ENCODE results near the gene SGMS1. TPM values are rescaled to one million over a fixed set of nuclear protein-coding genes. Genes with fewer than 3 reads are reported as not detected.

SGMS1 gene
- total RNA-seq, 4 donors from 2014 or later: 28.3 to 44.5 (median 41.7) TPM

DNA sequence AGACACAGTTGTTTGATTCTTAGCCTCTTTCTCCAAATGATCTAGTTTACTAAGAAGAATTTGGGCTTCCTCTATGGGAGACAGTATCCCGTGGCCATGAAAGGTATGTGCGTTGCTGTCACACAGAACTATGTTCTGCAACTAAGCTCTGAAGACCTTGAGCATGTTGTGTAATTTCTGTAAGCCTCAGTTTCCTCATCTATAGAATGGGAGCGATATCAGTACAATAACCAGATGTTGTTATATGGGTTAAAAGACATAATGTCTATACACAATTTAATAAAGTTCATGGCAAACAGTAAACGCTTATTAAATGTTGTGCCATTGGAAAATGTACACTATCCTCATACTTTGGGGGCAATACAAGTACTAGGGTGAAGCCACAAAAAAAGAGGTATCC is 187.0 kb downstream of the SGMS1 start:
- DNase-seq: no peak
- TF ChIP-seq POLR2AphosphoS5 (IDR thresholded peaks at IDR 0.05) (no peak), EP300 (IDR thresholded peaks at IDR 0.05; ENCODE audit: low read depth) (no peak), POLR2A (IDR thresholded peaks at IDR 0.05) (no peak)
- TF ChIP-seq, protein P1, sequence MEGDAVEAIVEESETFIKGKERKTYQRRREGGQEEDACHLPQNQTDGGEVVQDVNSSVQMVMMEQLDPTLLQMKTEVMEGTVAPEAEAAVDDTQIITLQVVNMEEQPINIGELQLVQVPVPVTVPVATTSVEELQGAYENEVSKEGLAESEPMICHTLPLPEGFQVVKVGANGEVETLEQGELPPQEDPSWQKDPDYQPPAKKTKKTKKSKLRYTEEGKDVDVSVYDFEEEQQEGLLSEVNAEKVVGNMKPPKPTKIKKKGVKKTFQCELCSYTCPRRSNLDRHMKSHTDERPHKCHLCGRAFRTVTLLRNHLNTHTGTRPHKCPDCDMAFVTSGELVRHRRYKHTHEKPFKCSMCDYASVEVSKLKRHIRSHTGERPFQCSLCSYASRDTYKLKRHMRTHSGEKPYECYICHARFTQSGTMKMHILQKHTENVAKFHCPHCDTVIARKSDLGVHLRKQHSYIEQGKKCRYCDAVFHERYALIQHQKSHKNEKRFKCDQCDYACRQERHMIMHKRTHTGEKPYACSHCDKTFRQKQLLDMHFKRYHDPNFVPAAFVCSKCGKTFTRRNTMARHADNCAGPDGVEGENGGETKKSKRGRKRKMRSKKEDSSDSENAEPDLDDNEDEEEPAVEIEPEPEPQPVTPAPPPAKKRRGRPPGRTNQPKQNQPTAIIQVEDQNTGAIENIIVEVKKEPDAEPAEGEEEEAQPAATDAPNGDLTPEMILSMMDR (IDR thresholded peaks at IDR 0.05): no peak
- H3K27me3 ChIP-seq: no peaks in the 10 kb centered on the region
- intact Hi-C loops (cut with DNase I; ENCODE audit: low total_unique reads) (no loop called here), in situ Hi-C loops (cut with MboI; ENCODE audit: low pct_ligation_motif_present in 1 of 4, low pct_unique_long_range_greater_than_20kb in 1 of 4, low sequenced_read_pairs in 3 of 4) (no loop called here)
- WGBS, 2 donors (ENCODE audit: low coverage in 1 of 2): 95 to 96% methylated on average over 4 of the region's 4 CpGs
- peaks cover 0 to 5% (median 0%) of the 10 kb centered on the region in 4 donors for H3K4me1 ChIP-seq
- H3K36me3 ChIP-seq: no peaks in the 10 kb centered on the region
- H3K27ac ChIP-seq: no peak overlapping the region
- H3K4me3 ChIP-seq: no peak overlapping the region
- H3K9me3 ChIP-seq: no peaks in the 10 kb centered on the region

DNA sequence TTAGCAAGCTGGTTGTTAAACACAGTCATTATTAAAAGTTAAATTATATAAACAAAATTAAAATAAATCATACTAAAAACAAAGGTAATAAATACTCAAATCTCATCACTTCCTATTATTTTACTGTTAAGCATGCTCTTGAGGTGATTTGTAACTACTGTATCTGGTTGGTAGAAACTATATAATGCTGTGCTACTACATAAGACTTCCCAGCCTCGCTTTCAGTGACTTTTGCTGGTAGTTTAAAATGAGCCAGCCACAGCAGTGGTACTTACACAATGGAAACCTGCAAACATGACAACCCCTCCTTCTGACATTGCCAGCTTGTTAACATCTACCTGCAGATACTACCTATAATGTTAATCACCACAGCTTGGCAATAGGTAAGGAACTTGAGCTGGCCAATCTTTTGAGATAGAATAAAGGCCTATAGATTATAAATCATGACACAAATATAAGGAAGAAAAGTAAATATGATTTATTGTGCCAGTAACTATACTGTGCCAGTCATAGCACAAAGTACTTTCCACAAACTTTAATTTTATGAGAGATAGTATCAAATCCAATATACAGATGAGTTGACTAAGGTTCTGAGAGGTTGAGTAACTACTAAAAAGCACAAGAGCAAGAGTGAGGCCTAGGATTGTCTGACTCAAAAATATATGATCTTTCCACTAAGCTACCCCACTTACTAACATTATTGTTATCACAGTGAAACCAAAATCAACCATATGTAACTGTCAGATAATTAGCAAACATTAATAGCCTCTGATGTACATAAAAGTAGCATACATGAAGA is 191.3 kb downstream of the SGMS1 start:
- in situ Hi-C loops (cut with MboI; ENCODE audit: low pct_ligation_motif_present in 1 of 4, low pct_unique_long_range_greater_than_20kb in 1 of 4, low sequenced_read_pairs in 3 of 4) (no loop called here), intact Hi-C loops (cut with DNase I; ENCODE audit: low total_unique reads) (no loop called here)
- Histone ChIP-seq H3K4me3 (no peak overlapping the region), H3K4me1 (peaks cover 0 to 12% (median 0%) of the 10 kb centered on the region in 4 donors), H3K9me3 (no peaks in the 10 kb centered on the region), H3K36me3 (no peaks in the 10 kb centered on the region), H3K27ac (peak overlapping the region in 1 of 4 donors; percentile 21), H3K27me3 (no peaks in the 10 kb centered on the region)
- WGBS, 2 donors (ENCODE audit: low coverage in 1 of 2): 79 to 90% methylated on average over 1 of the region's 1 CpG
- TF ChIP-seq, protein P1 (IDR thresholded peaks at IDR 0.05): no peak
- TF ChIP-seq POLR2AphosphoS5 (IDR thresholded peaks at IDR 0.05): no peak
- TF ChIP-seq POLR2A (IDR thresholded peaks at IDR 0.05): no peak
- no peak for TF ChIP-seq EP300 (IDR thresholded peaks at IDR 0.05; ENCODE audit: low read depth)
- DNase-seq: no peak

DNA sequence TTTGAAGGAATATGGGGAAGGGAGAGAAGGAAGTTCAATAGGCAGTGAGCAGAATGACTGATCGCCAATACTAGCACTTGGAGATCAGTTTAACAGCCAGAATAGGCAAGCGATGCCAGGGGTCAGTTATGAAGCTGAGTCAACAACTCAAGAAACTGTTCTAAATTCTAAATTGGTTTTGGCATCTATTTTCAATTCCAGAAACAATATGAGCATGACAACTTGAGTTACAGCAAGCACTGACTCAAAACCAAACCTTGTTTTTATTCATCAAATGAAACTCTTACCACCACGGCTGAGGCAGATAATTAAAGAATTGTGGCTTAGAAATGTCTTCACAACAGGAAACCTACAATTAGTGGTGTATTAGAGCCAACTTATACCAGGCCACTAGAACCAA is 192.0 kb downstream of the SGMS1 start:
- TF ChIP-seq, protein P1 (IDR thresholded peaks at IDR 0.05): no peak
- no peak for TF ChIP-seq POLR2A (IDR thresholded peaks at IDR 0.05)
- no peak for TF ChIP-seq EP300 (IDR thresholded peaks at IDR 0.05; ENCODE audit: low read depth)
- TF ChIP-seq POLR2AphosphoS5 (IDR thresholded peaks at IDR 0.05): no peak
- intact Hi-C loops (cut with DNase I; ENCODE audit: low total_unique reads): no loop called here
- Histone ChIP-seq H3K4me3 (no peak overlapping the region), H3K36me3 (no peaks in the 10 kb centered on the region), H3K27me3 (no peaks in the 10 kb centered on the region), H3K9me3 (no peaks in the 10 kb centered on the region), H3K4me1 (peaks cover 0 to 11% (median 0%) of the 10 kb centered on the region in 4 donors), H3K27ac (peak overlapping the region in 3 of 4 donors; percentile 7 to 25 (median 24))
- in situ Hi-C loops (cut with MboI; ENCODE audit: low pct_ligation_motif_present in 1 of 4, low pct_unique_long_range_greater_than_20kb in 1 of 4, low sequenced_read_pairs in 3 of 4): no loop called here
- WGBS, 2 donors (ENCODE audit: low coverage in 1 of 2): 64 to 67% methylated on average over 3 of the region's 3 CpGs
- DNase-seq: no peak

DNA sequence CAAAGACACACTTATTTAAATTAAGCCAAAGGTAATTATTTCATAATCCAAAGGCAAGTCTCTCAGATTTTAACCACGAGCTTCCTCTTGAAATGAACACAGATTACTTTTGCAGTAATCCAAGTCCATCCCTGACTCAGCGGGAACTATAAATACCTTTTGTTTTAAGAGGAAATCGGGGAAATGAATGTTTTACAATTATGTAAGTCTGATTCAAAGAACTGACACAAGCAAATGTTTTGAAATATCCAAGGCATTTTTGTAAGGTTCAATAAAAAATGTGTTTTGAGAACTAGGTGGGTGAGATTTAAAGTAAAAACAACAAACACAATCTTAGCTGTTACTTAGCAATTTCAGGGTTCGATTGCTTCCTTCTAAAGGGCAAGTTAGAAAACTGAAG is 192.6 kb downstream of the SGMS1 start:
- WGBS, 2 donors (ENCODE audit: low coverage in 1 of 2): 55 to 58% methylated on average over 4 of the region's 4 CpGs
- Histone ChIP-seq H3K36me3 (no peaks in the 10 kb centered on the region), H3K9me3 (no peaks in the 10 kb centered on the region), H3K4me1 (peaks cover 0 to 11% (median 0%) of the 10 kb centered on the region in 4 donors), H3K27me3 (no peaks in the 10 kb centered on the region), H3K27ac (peak overlapping the region in 3 of 4 donors; percentile 7 to 25 (median 24)), H3K4me3 (no peak overlapping the region)
- intact Hi-C loops (cut with DNase I; ENCODE audit: low total_unique reads) (no loop called here), in situ Hi-C loops (cut with MboI; ENCODE audit: low pct_ligation_motif_present in 1 of 4, low pct_unique_long_range_greater_than_20kb in 1 of 4, low sequenced_read_pairs in 3 of 4) (no loop called here)
- TF ChIP-seq, protein P1 (IDR thresholded peaks at IDR 0.05): no peak
- TF ChIP-seq POLR2AphosphoS5 (IDR thresholded peaks at IDR 0.05) (no peak), EP300 (IDR thresholded peaks at IDR 0.05; ENCODE audit: low read depth) (no peak), POLR2A (IDR thresholded peaks at IDR 0.05) (no peak)
- DNase-seq: no peak

Measured in transverse colon (tissue), 4 donors.